ENCODE data around the gene SLC25A4. TPM values are rescaled to one million over a fixed set of nuclear protein-coding genes. Genes with fewer than 3 reads are reported as not detected.

SLC25A4 gene
- total RNA-seq, 1 donor from 2014 or later = 32.0 TPM

DNA sequence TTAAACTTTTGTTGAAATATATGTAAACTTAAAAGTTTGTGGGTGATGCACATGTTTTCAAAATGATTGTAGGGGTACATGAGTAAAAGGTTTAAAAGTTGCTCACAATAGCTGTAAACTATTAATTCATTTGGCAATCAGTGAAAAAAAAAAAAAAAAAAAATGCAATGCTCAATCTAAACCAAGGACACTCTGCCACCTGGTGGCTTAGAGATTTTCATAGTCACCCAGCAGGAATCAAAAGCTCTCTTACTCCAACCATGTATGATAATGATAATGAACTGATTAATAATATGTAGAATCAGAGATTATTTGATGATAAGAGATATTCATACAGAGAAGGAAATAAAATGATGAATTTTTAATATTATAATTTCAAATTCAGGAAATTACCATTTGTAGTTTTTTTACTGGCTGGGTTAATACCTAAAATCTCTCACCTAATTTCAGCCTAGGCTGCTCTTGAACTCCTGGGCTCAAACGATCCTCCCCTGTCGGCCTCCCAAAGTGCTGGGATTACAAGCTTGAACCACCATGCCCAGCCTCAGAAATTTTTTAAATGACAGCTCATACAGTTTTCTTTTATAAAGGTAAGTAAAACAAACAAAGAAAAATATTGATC is 46.9 kb upstream of the SLC25A4 start:
- Histone ChIP-seq H3K27me3 (ENCODE audit: insufficient read depth, low read length) (peaks cover 3% of the 10 kb centered on the region), H3K36me3 (ENCODE audit: insufficient read depth, low read length) (no peaks in the 10 kb centered on the region), H3K4me3 (ENCODE audit: insufficient read depth, low read depth, low read length) (no peak overlapping the region), H3K4me1 (ENCODE audit: insufficient read depth, low read length) (no peaks in the 10 kb centered on the region), H2AFZ (ENCODE audit: low read depth, low read length) (no peak overlapping the region), H3K9me3 (ENCODE audit: insufficient read depth, low read depth, low read length) (no peaks in the 10 kb centered on the region), H3K79me2 (ENCODE audit: insufficient read depth, low read length) (no peaks in the 10 kb centered on the region), H3K27ac (ENCODE audit: low read depth, low read length) (no peak overlapping the region), H3K4me2 (ENCODE audit: low read length) (no peak overlapping the region), H4K20me1 (ENCODE audit: insufficient read depth, low read length) (no peaks in the 10 kb centered on the region), H3K9ac (ENCODE audit: low read length) (no peak overlapping the region)
- H3K27ac Mint-ChIP-seq (ENCODE audit: unreplicated experiment) = no peak overlapping the region
- H3K36me3 Mint-ChIP-seq (ENCODE audit: low read depth, unreplicated experiment) = no peaks in the 10 kb centered on the region
- FAIRE-seq (peak; percentile 17), DNase-seq (ENCODE audit: low read depth) (peak; percentile 18)
- TF ChIP-seq EZH2 (IDR thresholded peaks at IDR 0.05; ENCODE audit: insufficient read depth, low read length) = no peak
- TF ChIP-seq, protein P1, sequence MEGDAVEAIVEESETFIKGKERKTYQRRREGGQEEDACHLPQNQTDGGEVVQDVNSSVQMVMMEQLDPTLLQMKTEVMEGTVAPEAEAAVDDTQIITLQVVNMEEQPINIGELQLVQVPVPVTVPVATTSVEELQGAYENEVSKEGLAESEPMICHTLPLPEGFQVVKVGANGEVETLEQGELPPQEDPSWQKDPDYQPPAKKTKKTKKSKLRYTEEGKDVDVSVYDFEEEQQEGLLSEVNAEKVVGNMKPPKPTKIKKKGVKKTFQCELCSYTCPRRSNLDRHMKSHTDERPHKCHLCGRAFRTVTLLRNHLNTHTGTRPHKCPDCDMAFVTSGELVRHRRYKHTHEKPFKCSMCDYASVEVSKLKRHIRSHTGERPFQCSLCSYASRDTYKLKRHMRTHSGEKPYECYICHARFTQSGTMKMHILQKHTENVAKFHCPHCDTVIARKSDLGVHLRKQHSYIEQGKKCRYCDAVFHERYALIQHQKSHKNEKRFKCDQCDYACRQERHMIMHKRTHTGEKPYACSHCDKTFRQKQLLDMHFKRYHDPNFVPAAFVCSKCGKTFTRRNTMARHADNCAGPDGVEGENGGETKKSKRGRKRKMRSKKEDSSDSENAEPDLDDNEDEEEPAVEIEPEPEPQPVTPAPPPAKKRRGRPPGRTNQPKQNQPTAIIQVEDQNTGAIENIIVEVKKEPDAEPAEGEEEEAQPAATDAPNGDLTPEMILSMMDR (IDR thresholded peaks at IDR 0.05; ENCODE audit: insufficient read depth, low read depth, low read length) = peak; percentile 58
- no peaks in the 10 kb centered on the region for H3K9me3 Mint-ChIP-seq (ENCODE audit: unreplicated experiment)
- no peaks in the 10 kb centered on the region for H3K4me1 Mint-ChIP-seq (ENCODE audit: low read depth, unreplicated experiment)
- no peak overlapping the region for H3K4me3 Mint-ChIP-seq (ENCODE audit: unreplicated experiment)
- peaks cover 13% of the 10 kb centered on the region for H3K27me3 Mint-ChIP-seq (ENCODE audit: low read depth, unreplicated experiment)

DNA sequence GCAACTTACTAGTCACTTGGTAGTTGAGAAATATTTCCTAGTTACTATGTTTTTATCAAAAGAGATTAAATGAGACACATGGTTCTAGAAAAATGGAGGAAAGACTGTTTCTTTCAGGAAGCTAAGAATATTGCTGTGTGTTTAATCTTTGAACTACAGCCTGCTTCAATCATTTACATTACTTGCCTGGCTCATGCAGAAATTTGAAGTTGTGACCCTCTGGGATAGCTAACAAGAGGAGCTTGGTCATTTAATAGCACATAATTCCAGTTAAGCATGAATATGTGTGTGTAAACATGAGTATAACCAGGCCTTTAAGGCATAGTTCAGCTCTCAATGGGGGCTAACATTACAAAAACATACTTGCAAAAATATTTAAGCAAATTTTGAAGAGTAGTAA is 44.6 kb upstream of the SLC25A4 start:
- H3K36me3 Mint-ChIP-seq (ENCODE audit: low read depth, unreplicated experiment) = no peaks in the 10 kb centered on the region
- FAIRE-seq (no peak), DNase-seq (ENCODE audit: low read depth) (no peak)
- no peak overlapping the region for H3K27ac Mint-ChIP-seq (ENCODE audit: unreplicated experiment)
- no peaks in the 10 kb centered on the region for H3K4me1 Mint-ChIP-seq (ENCODE audit: low read depth, unreplicated experiment)
- peaks cover 17% of the 10 kb centered on the region for H3K27me3 Mint-ChIP-seq (ENCODE audit: low read depth, unreplicated experiment)
- no peaks in the 10 kb centered on the region for H4K20me1 ChIP-seq (ENCODE audit: insufficient read depth, low read length)
- no peak overlapping the region for H3K4me3 ChIP-seq (ENCODE audit: insufficient read depth, low read depth, low read length)
- H3K9me3 Mint-ChIP-seq (ENCODE audit: unreplicated experiment) = peaks cover 2% of the 10 kb centered on the region
- H3K79me2 ChIP-seq (ENCODE audit: insufficient read depth, low read length) = no peaks in the 10 kb centered on the region
- TF ChIP-seq EZH2 (IDR thresholded peaks at IDR 0.05; ENCODE audit: insufficient read depth, low read length) = no peak
- TF ChIP-seq, protein P1 (IDR thresholded peaks at IDR 0.05; ENCODE audit: insufficient read depth, low read depth, low read length) = no peak
- no peak overlapping the region for H3K27ac ChIP-seq (ENCODE audit: low read depth, low read length)
- no peak overlapping the region for H3K4me3 Mint-ChIP-seq (ENCODE audit: unreplicated experiment)
- no peaks in the 10 kb centered on the region for H3K4me1 ChIP-seq (ENCODE audit: insufficient read depth, low read length)
- H3K9ac ChIP-seq (ENCODE audit: low read length) = no peak overlapping the region
- H3K4me2 ChIP-seq (ENCODE audit: low read length) = no peak overlapping the region
- no peaks in the 10 kb centered on the region for H3K36me3 ChIP-seq (ENCODE audit: insufficient read depth, low read length)
- no peak overlapping the region for H2AFZ ChIP-seq (ENCODE audit: low read depth, low read length)
- H3K9me3 ChIP-seq (ENCODE audit: insufficient read depth, low read depth, low read length) = no peaks in the 10 kb centered on the region
- peaks cover 3% of the 10 kb centered on the region for H3K27me3 ChIP-seq (ENCODE audit: insufficient read depth, low read length)

DNA sequence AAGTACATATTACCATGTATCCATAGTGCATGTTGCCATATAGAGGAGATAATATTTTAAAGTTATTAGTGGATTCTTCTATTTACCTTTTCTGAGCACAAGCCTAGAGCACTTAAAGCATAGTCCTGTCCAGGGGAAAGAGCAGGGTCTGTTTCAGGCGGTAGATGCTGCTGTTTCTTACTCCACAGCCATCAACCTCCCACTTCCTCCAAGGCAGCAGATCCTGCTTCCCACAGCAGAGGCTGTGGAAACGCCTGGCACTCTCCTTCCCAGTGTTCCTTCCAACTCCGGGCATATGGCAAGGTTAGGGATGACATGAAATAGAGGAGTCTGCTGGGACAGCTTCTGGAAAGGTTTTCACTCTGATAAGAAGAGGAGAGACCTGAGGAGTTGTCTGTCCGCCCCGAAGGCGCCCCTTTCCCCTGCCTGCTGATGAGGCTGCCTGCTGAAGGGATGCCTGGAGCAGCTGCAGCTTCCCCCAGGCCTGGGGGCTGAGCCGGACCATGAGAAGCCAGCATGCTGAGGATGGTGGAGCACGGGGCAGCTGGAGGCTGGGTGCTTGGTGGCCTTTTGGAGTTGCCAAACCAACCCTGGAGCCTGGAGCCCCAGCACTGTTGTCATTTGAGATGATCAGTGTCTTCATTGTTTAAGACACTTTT is 43.9 kb upstream of the SLC25A4 start:
- peaks cover 3% of the 10 kb centered on the region for H3K27me3 ChIP-seq (ENCODE audit: insufficient read depth, low read length)
- no peak overlapping the region for H3K27ac ChIP-seq (ENCODE audit: low read depth, low read length)
- H3K36me3 ChIP-seq (ENCODE audit: insufficient read depth, low read length) = no peaks in the 10 kb centered on the region
- Mint-ChIP-seq H3K27ac (ENCODE audit: unreplicated experiment) (no peak overlapping the region), H3K27me3 (ENCODE audit: low read depth, unreplicated experiment) (peaks cover 16% of the 10 kb centered on the region), H3K9me3 (ENCODE audit: unreplicated experiment) (peaks cover 2% of the 10 kb centered on the region), H3K36me3 (ENCODE audit: low read depth, unreplicated experiment) (no peaks in the 10 kb centered on the region), H3K4me3 (ENCODE audit: unreplicated experiment) (no peak overlapping the region), H3K4me1 (ENCODE audit: low read depth, unreplicated experiment) (no peaks in the 10 kb centered on the region)
- H3K4me1 ChIP-seq (ENCODE audit: insufficient read depth, low read length) = no peaks in the 10 kb centered on the region
- no peaks in the 10 kb centered on the region for H3K79me2 ChIP-seq (ENCODE audit: insufficient read depth, low read length)
- no peak overlapping the region for H3K9ac ChIP-seq (ENCODE audit: low read length)
- no peak for TF ChIP-seq EZH2 (IDR thresholded peaks at IDR 0.05; ENCODE audit: insufficient read depth, low read length)
- TF ChIP-seq, protein P1 (IDR thresholded peaks at IDR 0.05; ENCODE audit: insufficient read depth, low read depth, low read length) = no peak
- no peak overlapping the region for H3K4me3 ChIP-seq (ENCODE audit: insufficient read depth, low read depth, low read length)
- FAIRE-seq (no peak), DNase-seq (ENCODE audit: low read depth) (no peak)
- no peak overlapping the region for H2AFZ ChIP-seq (ENCODE audit: low read depth, low read length)
- H3K9me3 ChIP-seq (ENCODE audit: insufficient read depth, low read depth, low read length) = no peaks in the 10 kb centered on the region
- no peaks in the 10 kb centered on the region for H4K20me1 ChIP-seq (ENCODE audit: insufficient read depth, low read length)
- no peak overlapping the region for H3K4me2 ChIP-seq (ENCODE audit: low read length)
